Muscle layer of colon (tissue), 2 donors: ENCODE measurements around the gene NLRP1.

Experiments
- H3K27ac ChIP-seq: one replicate; pipeline ENCODE4 v1.7.0; 2013; ENCODE audit warnings: low read depth, mild to moderate bottlenecking, low read length, moderate library complexity
- H3K27me3 ChIP-seq, 2 donors: one replicate each; pipeline ENCODE4 v1.7.0; 2013; ENCODE audit warnings: low read length in 2 of 2, mild to moderate bottlenecking in 2 of 2; ENCODE audit not compliant: insufficient read depth in 2 of 2, control insufficient read depth in 1 of 2
- H3K36me3 ChIP-seq: one replicate; pipeline ENCODE4 v1.7.0; 2013; ENCODE audit warnings: mild to moderate bottlenecking, low read length; ENCODE audit not compliant: insufficient read depth
- H3K4me1 ChIP-seq: one replicate; pipeline ENCODE4 v1.7.0; 2013; ENCODE audit warnings: mild to moderate bottlenecking, low read length; ENCODE audit not compliant: insufficient read depth
- H3K4me3 ChIP-seq, 2 donors: one replicate each; pipeline ENCODE4 v1.7.0; 2013; ENCODE audit warnings: low read length in 2 of 2, low read depth in 1 of 2, mild to moderate bottlenecking in 1 of 2, moderate library complexity in 1 of 2
- H3K9ac ChIP-seq: one replicate; pipeline ENCODE4 v1.7.0; 2013; ENCODE audit warnings: low read length
- H3K9me3 ChIP-seq: one replicate; pipeline ENCODE4 v1.7.0; 2013; ENCODE audit warnings: mild to moderate bottlenecking, low read length
- donor health status: abdominal sarcoma.
- donor health status: Adenocarcinoma of cecum.

Gene NLRP1

DNA sequence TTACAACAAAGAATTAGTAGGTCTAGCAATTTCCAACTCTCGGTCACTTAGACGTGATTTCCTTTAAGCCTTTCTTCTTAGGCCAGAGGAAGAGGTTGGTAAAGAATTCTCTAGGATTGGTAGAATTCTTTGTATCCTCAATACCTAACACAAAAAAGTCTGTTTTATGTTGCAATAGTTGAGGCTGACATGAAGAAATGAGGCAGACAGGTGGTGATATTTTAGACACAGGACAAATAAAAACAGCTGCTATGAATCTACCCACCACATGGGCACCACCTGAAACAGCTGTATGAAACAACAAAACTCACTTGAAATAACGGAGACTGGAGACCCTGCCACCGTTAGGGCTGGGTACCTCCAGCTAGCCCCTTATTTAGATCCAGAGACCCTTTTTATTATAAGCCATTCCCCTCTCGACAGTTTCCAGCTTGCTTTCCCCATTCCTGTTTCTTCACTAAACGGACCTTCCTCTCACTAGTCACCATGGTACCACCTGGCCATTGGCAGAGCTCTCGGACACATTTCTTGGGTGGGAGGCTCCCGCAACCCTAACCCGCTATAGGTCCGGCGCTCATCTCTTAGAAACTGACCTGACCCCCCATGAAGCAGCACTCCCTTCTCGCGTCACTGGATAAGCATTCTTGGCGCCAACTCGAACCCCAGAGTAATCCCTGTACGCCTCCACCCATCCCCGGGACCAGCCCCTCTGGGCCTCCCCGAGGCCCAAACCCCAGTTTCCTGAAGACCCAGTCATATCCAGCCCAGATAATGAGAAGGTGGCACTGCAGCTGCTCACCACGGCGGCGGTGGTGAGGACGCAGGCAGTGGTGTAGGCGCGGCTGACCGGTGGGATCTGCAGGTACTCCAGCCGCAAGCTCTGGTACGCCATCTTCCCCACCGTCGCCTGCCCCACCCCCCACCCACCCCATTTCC, 98.8 kb downstream of the NLRP1 start, which contains the start of gene DERL2:
DERL2 (minus strand) TSS at position 909 of the 936 bp plus-strand sequence; CDS start at position 892, 17 bp downstream.
- peaks cover 20% of the 10 kb centered on the region for H3K4me1 ChIP-seq
- H3K36me3 ChIP-seq = peaks cover 34% of the 10 kb centered on the region
- peak within 1 kb of the TSS; percentile 97 for H3K9ac ChIP-seq
- peak within 1 kb of the TSS; percentile 96 for H3K4me3 ChIP-seq
- H3K27me3 ChIP-seq = no peaks in the 10 kb centered on the region
- no peaks in the 10 kb centered on the region for H3K9me3 ChIP-seq
- peak within 1 kb of the TSS; percentile 94 for H3K27ac ChIP-seq

DNA sequence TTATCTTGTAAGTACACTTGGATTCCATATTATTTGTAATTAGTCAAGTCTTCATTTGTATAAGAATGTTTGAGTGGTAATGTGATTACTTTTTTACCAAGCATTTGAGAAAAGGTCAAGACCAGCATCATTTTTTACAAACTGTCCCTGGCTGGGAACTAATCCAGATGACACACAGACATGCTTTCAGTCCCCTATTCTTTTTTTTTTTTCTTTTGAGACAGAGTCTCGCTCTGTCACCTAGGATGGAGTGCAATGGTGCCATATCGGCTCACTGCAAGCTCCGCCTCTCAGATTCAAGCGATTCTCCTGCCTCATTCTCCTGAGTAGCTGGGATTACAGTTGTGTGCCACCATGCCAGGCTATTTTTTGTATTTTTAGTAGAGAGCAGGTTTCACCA, 102.9 kb downstream of the NLRP1 start:
- H3K4me1 ChIP-seq = peaks cover 12% of the 10 kb centered on the region
- no peak overlapping the region for H3K9ac ChIP-seq
- H3K36me3 ChIP-seq = peaks cover 59% of the 10 kb centered on the region
- no peak overlapping the region for H3K27ac ChIP-seq
- no peak overlapping the region for H3K4me3 ChIP-seq
- no peaks in the 10 kb centered on the region for H3K9me3 ChIP-seq
- H3K27me3 ChIP-seq = no peaks in the 10 kb centered on the region

DNA sequence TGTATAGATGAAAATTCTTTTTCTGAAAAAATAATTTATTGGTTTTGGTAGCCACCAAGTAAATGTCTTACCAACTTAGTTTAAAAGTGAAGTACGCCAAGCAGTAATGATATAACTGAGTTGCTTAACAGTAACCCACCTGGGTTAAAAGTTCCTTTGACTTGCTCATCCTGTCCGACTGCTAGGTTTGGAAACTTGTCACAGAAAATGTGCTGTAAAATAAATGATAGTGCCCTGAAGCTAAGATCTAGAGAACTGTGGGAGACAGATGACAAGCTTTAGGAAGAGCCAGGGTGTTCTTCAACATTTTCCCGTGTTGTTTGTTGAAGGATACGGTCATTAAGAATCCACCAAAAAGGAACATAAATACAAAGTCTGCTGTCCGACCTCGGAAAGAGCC, 103.3 kb downstream of the NLRP1 start:
- peaks cover 59% of the 10 kb centered on the region for H3K36me3 ChIP-seq
- no peak overlapping the region for H3K4me3 ChIP-seq
- peaks cover 12% of the 10 kb centered on the region for H3K4me1 ChIP-seq
- H3K9ac ChIP-seq = no peak overlapping the region
- no peaks in the 10 kb centered on the region for H3K9me3 ChIP-seq
- H3K27ac ChIP-seq = no peak overlapping the region
- no peaks in the 10 kb centered on the region for H3K27me3 ChIP-seq

DNA sequence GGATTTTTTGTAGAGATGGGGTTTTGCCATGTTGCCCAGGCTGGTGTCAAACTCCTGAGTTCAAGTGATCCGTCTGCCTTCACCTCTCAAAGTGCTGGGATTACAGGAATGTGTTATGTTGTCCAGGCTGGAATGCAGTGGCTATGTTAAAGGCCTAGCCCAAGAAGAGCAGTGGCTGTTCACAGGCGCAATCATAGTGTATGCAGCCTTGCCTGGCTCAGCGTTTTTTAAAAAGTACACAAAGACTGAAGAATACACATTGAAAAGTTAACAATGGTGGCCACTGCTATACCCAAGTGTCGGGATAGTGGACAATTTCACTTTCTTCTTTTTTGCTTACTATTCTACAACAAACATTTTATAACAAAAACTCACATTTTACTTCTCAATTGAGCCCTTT, 105.3 kb downstream of the NLRP1 start:
- Histone ChIP-seq H3K4me1 (no peaks in the 10 kb centered on the region), H3K36me3 (peaks cover 60% of the 10 kb centered on the region), H3K4me3 (no peak overlapping the region), H3K27ac (no peak overlapping the region), H3K9ac (no peak overlapping the region), H3K27me3 (no peaks in the 10 kb centered on the region), H3K9me3 (no peaks in the 10 kb centered on the region)

DNA sequence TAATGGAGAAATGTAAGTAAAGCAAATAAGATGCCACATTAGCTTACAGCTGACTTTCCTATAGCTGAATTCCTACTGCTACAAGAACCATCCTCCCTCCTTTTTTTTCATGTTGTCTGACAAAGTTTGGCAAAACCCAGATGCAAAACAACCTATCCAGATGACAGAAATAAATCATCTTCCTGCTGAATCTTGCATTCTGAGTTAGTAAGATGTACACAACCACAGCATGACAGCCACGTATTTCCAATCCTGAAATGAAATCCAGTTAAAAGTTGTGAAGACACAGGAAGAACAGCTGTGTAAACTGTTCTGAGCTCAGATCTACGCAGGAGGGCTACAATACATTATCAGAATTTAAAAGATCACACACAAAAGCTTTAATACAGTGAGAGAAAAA, 110.4 kb downstream of the NLRP1 start:
- H3K36me3 ChIP-seq = peaks cover 46% of the 10 kb centered on the region
- no peak overlapping the region for H3K4me3 ChIP-seq

DNA sequence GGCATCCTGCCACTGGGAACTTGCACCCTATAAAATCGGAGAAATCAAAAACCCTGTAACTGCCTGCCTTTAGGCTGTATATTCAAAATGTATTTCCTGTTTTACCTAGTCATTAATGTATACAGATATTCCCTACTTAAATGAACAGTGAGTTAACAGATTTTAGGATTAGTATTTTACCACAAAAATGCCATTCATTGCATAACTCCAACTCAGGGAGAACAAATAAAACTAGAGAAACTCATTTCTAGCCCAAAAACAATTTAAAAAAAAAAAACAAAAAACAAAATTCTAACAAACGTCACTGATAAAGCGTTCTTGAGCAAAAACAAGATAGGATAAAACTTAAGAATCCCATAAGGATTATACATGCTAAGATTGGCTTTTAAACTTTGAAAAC, 111.8 kb downstream of the NLRP1 start:
- Histone ChIP-seq H3K9me3 (no peaks in the 10 kb centered on the region), H3K4me1 (peaks cover 3% of the 10 kb centered on the region), H3K27me3 (no peaks in the 10 kb centered on the region), H3K27ac (no peak overlapping the region), H3K4me3 (no peak overlapping the region), H3K9ac (no peak overlapping the region), H3K36me3 (peaks cover 32% of the 10 kb centered on the region)

More for the DNA sequence above, 110.4 kb downstream of the NLRP1 start:
- no peaks in the 10 kb centered on the region for H3K9me3 ChIP-seq
- no peaks in the 10 kb centered on the region for H3K27me3 ChIP-seq
- no peak overlapping the region for H3K9ac ChIP-seq
- no peaks in the 10 kb centered on the region for H3K4me1 ChIP-seq
- H3K27ac ChIP-seq = no peak overlapping the region

DNA sequence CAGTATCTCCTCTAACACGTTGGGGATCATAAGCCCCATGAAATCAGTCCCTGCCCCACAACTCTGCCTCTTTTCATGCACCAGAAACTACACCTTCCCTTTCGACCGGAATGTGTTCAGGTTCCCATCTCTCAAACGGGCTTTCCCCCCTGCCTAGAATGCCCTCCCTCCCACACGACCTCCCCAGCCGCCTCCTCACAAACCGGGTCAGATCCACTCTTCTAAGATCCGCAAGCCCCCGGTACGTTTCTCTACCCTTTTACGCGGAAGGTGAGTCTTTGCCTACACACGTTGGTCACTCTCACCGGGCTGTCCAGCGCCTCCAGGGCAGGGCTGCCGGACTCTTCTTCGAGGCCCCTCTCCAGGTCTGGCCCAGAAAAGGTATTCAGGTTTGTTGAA, 116.2 kb downstream of the NLRP1 start:
- peaks cover 8% of the 10 kb centered on the region for H3K36me3 ChIP-seq
- H3K4me3 ChIP-seq = peak overlapping the region; percentile 82 to 92
- peaks cover 11% of the 10 kb centered on the region for H3K4me1 ChIP-seq
- no peaks in the 10 kb centered on the region for H3K27me3 ChIP-seq
- H3K9me3 ChIP-seq = no peaks in the 10 kb centered on the region
- peak overlapping the region; percentile 52 for H3K9ac ChIP-seq
- peak overlapping the region; percentile 80 for H3K27ac ChIP-seq

DNA sequence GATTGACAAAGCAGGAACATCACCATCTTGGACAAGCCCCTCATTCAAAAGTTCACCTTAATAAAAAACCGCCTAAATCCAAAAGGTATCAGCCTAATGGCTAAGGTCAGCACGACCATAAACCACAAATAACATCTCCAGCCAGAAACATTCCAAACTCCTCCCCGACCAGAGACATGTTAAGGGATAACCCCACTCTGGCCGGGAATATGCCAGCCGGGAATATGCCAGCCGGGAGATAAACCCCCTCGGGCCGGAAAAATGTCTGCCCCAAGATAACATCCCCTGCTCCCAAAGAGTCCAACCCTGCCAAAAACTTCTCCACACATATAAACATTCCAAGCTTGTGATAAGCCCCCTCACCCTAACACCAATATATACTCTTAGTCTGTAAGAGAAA, 116.9 kb downstream of the NLRP1 start:
- Histone ChIP-seq H3K9me3 (no peaks in the 10 kb centered on the region), H3K4me3 (peak overlapping the region in 1 of 2 donors; percentile 92), H3K27ac (no peak overlapping the region), H3K4me1 (peaks cover 11% of the 10 kb centered on the region), H3K27me3 (no peaks in the 10 kb centered on the region), H3K36me3 (peaks cover 6% of the 10 kb centered on the region), H3K9ac (peak overlapping the region; percentile 52)

DNA sequence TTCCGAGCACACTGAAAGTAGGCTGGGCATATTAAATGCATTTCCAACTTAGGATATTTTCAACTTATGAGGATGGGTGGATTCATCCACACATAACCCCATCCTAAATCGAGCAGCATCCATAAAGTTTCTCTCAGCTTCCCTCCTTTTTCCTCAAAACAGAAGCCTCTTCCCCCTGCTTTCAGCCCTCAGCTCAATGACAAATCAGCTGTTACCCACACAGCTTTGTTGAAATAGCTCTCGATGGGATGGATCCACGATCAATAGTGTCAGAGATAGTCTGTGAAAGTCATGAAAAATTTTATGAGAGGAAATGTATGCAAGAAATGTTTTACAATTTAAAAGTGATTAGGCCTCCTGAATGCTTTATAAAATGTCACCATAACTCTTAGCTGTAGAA, 118.0 kb downstream of the NLRP1 start:
- no peaks in the 10 kb centered on the region for H3K27me3 ChIP-seq
- H3K4me3 ChIP-seq = no peak overlapping the region
- no peak overlapping the region for H3K27ac ChIP-seq
- H3K9me3 ChIP-seq = no peaks in the 10 kb centered on the region
- H3K9ac ChIP-seq = no peak overlapping the region
- H3K36me3 ChIP-seq = no peaks in the 10 kb centered on the region
- peaks cover 11% of the 10 kb centered on the region for H3K4me1 ChIP-seq

DNA sequence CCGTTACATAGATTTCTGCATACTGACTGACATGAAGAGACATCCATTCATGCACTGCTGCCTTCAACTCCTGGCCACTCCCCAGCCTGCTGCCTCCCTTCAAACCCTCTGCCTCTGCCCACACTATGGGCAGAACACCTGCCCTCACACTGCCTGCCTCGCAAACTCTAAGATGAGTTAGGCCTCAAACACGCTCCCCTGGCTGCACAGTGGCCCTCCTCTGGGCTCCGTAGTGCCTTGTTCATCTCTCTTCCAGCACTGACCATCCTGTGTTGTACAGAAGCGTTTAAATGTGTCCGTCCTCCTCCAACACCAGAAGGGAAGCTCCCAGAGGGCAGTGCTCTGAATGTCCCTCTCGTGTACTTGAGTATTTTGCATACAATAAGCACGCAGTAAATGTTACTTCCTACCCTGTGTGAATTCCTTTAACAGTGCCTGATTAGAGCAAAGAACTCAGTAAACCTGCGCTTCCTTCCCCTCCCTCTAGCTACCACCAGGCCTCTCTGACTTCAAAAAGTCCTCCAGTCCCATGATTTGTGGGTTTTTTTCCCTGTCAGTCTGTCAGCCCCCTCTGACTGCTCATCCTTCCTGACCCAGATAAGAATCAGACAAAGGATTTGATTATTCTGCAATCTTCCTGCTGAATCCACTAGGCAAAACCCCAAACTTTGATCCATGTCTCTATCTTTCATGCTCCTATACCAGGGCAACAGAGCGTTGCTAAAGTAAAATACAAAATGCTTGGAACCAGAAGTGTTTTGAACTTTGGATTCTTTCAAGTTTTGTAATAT, 119.4 kb downstream of the NLRP1 start:
- Histone ChIP-seq H3K27me3 (no peaks in the 10 kb centered on the region), H3K4me1 (peaks cover 11% of the 10 kb centered on the region), H3K27ac (no peak overlapping the region), H3K36me3 (peaks cover 7% of the 10 kb centered on the region), H3K9me3 (no peaks in the 10 kb centered on the region), H3K4me3 (no peak overlapping the region), H3K9ac (no peak overlapping the region)
